ENCODE results near the gene INPP4B. TPM values are rescaled to one million over a fixed set of nuclear protein-coding genes. Genes with fewer than 3 reads are reported as not detected.

The INPP4B gene
- total RNA-seq, 1 experiment from 2014 or later = 14.3 TPM

DNA sequence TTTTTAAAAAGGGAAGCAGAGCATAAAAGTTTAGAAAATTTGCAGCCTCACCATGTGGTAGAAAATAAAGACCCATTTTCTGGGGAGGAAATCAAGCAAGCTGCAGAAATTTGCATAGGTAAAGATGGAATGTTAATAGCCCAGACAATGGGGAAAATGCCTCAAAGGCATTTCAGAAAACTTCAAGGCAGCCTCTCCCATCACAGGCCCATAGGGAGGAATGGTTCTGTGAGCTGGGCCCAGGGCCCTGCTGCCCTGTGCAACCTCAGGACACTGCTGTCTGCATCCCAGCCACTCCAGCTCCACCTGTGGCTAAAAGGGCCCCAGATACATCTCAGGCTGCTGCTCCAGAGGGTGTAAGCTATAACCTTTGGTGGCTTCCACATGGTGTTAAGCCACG is 137.9 kb downstream of the INPP4B start:
- no peaks in the 10 kb centered on the region for H4K20me1 ChIP-seq (ENCODE audit: insufficient read depth)
- no peak overlapping the region for H3K27ac ChIP-seq (ENCODE audit: low read depth, low read length)
- H3K79me2 ChIP-seq (ENCODE audit: insufficient read depth, low read length) = no peaks in the 10 kb centered on the region
- no TSS peak for BruUV-seq (replicated peaks)
- no peaks in the 10 kb centered on the region for H3K9me2 ChIP-seq (ENCODE audit: insufficient read depth)
- H3K9me3 ChIP-seq (ENCODE audit: control insufficient read depth in 1 of 2, insufficient read depth in 1 of 2, low read depth in 1 of 2, low read length in 2 of 2) = no peaks in the 10 kb centered on the region
- H3K4me2 ChIP-seq (ENCODE audit: low read length) = no peak overlapping the region
- TF ChIP-seq CBX3 (IDR thresholded peaks at IDR 0.05; ENCODE audit: low read depth) = no peak
- no peak for TF ChIP-seq EZH2phosphoT487 (IDR thresholded peaks at IDR 0.05; ENCODE audit: borderline replicate concordance)
- no peak for TF ChIP-seq ZBTB33 (IDR thresholded peaks at IDR 0.05; ENCODE audit: extremely low read depth, insufficient replicate concordance, low read length)
- no peak for TF ChIP-seq SIN3A (IDR thresholded peaks at IDR 0.05; ENCODE audit: low read depth)
- no peak for TF ChIP-seq YY1 (IDR thresholded peaks at IDR 0.05; ENCODE audit: extremely low read depth, insufficient replicate concordance, low read depth, low read length)
- TF ChIP-seq FOSL1 (IDR thresholded peaks at IDR 0.05; ENCODE audit: low read depth) = no peak
- no peak for TF ChIP-seq ELF1 (IDR thresholded peaks at IDR 0.05; ENCODE audit: borderline replicate concordance, low read depth)
- H3K4me3 ChIP-seq (replicated peaks in 1 of 2; ENCODE audit: low read depth in 1 of 2, low read length in 2 of 2) = no peak overlapping the region
- DNase-seq (ENCODE audit: low read depth, low spot score) (no peak), ATAC-seq (no peak)
- ChIA-PET RAD21 (ENCODE audit: low non-redundant PET in 1 of 2, low total read pairs in 2 of 2, uncharacterized antibody in 2 of 2, unreplicated experiment in 2 of 2) (no interaction called here), POLR2A (no interaction called here), CTCF (no interaction called here)
- H3K4me1 ChIP-seq (ENCODE audit: control insufficient read depth in 1 of 2, insufficient read depth in 2 of 2, low read length in 2 of 2) = no peaks in the 10 kb centered on the region
- no peaks in the 10 kb centered on the region for H3K36me3 ChIP-seq (ENCODE audit: control insufficient read depth in 1 of 2, insufficient read depth in 2 of 2, low read length in 2 of 2)
- no peak overlapping the region for H3K9ac ChIP-seq (ENCODE audit: low read length)
- no peaks in the 10 kb centered on the region for H3K27me3 ChIP-seq (ENCODE audit: insufficient read depth, low read length)
- intact Hi-C loops (cut with micrococcal nuclease) = no loop called here
- no peak overlapping the region for H2AFZ ChIP-seq (ENCODE audit: low read depth, low read length, poor library complexity, severe bottlenecking)

- CTCF ChIA-PET = no interaction called here
- RAD21 ChIA-PET (ENCODE audit: low non-redundant PET in 1 of 2, low total read pairs in 2 of 2, uncharacterized antibody in 2 of 2, unreplicated experiment in 2 of 2) = no interaction called here
- no peak for DNase-seq (ENCODE audit: low read depth, low spot score)
- POLR2A ChIA-PET = no interaction called here
- Histone ChIP-seq H3K4me2 (ENCODE audit: low read length) (no peak overlapping the region), H3K36me3 (ENCODE audit: control insufficient read depth in 1 of 2, insufficient read depth in 2 of 2, low read length in 2 of 2) (no peaks in the 10 kb centered on the region), H3K4me1 (ENCODE audit: control insufficient read depth in 1 of 2, insufficient read depth in 2 of 2, low read length in 2 of 2) (no peaks in the 10 kb centered on the region), H3K9ac (ENCODE audit: low read length) (no peak overlapping the region), H3K9me2 (ENCODE audit: insufficient read depth) (no peaks in the 10 kb centered on the region), H2AFZ (ENCODE audit: low read depth, low read length, poor library complexity, severe bottlenecking) (no peak overlapping the region), H3K9me3 (ENCODE audit: control insufficient read depth in 1 of 2, insufficient read depth in 1 of 2, low read depth in 1 of 2, low read length in 2 of 2) (no peaks in the 10 kb centered on the region), H3K79me2 (ENCODE audit: insufficient read depth, low read length) (no peaks in the 10 kb centered on the region), H3K27me3 (ENCODE audit: insufficient read depth, low read length) (no peaks in the 10 kb centered on the region), H3K27ac (ENCODE audit: low read depth, low read length) (no peak overlapping the region), H3K4me3 (replicated peaks in 1 of 2; ENCODE audit: low read depth in 1 of 2, low read length in 2 of 2) (no peak overlapping the region), H4K20me1 (ENCODE audit: insufficient read depth) (no peaks in the 10 kb centered on the region)
- no peak for ATAC-seq
- no TSS peak for BruUV-seq (replicated peaks)
- intact Hi-C loops (cut with micrococcal nuclease) = no loop called here
- TF ChIP-seq ELF1 (IDR thresholded peaks at IDR 0.05; ENCODE audit: borderline replicate concordance, low read depth) = no peak
- TF ChIP-seq POLR2A (IDR thresholded peaks at IDR 0.05; ENCODE audit: borderline replicate concordance, extremely low read depth, insufficient read depth, insufficient read length) = no peak
- TF ChIP-seq ZFX (IDR thresholded peaks at IDR 0.05) = no peak
- no peak for TF ChIP-seq FOSL1 (IDR thresholded peaks at IDR 0.05; ENCODE audit: low read depth)
- TF ChIP-seq, protein P1, sequence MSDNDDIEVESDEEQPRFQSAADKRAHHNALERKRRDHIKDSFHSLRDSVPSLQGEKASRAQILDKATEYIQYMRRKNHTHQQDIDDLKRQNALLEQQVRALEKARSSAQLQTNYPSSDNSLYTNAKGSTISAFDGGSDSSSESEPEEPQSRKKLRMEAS (IDR thresholded peaks at IDR 0.05) = no peak
- no peak for TF ChIP-seq POLR2AphosphoS5 (IDR thresholded peaks at IDR 0.05; ENCODE audit: low read depth, low read length)
- TF ChIP-seq, protein P2, sequence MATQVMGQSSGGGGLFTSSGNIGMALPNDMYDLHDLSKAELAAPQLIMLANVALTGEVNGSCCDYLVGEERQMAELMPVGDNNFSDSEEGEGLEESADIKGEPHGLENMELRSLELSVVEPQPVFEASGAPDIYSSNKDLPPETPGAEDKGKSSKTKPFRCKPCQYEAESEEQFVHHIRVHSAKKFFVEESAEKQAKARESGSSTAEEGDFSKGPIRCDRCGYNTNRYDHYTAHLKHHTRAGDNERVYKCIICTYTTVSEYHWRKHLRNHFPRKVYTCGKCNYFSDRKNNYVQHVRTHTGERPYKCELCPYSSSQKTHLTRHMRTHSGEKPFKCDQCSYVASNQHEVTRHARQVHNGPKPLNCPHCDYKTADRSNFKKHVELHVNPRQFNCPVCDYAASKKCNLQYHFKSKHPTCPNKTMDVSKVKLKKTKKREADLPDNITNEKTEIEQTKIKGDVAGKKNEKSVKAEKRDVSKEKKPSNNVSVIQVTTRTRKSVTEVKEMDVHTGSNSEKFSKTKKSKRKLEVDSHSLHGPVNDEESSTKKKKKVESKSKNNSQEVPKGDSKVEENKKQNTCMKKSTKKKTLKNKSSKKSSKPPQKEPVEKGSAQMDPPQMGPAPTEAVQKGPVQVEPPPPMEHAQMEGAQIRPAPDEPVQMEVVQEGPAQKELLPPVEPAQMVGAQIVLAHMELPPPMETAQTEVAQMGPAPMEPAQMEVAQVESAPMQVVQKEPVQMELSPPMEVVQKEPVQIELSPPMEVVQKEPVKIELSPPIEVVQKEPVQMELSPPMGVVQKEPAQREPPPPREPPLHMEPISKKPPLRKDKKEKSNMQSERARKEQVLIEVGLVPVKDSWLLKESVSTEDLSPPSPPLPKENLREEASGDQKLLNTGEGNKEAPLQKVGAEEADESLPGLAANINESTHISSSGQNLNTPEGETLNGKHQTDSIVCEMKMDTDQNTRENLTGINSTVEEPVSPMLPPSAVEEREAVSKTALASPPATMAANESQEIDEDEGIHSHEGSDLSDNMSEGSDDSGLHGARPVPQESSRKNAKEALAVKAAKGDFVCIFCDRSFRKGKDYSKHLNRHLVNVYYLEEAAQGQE (IDR thresholded peaks at IDR 0.05; ENCODE audit: low read depth) = no peak
- TF ChIP-seq SRF (IDR thresholded peaks at IDR 0.05; ENCODE audit: low read depth) = no peak
- no peak for TF ChIP-seq EZH2 (IDR thresholded peaks at IDR 0.05)
- TF ChIP-seq JUND (IDR thresholded peaks at IDR 0.05) = no peak
Measured at GRCh38 chr4:142707401-142707800, 138.7 kb downstream of the INPP4B start.
